ENCODE data around the gene DGKB.

DGKB gene

DNA sequence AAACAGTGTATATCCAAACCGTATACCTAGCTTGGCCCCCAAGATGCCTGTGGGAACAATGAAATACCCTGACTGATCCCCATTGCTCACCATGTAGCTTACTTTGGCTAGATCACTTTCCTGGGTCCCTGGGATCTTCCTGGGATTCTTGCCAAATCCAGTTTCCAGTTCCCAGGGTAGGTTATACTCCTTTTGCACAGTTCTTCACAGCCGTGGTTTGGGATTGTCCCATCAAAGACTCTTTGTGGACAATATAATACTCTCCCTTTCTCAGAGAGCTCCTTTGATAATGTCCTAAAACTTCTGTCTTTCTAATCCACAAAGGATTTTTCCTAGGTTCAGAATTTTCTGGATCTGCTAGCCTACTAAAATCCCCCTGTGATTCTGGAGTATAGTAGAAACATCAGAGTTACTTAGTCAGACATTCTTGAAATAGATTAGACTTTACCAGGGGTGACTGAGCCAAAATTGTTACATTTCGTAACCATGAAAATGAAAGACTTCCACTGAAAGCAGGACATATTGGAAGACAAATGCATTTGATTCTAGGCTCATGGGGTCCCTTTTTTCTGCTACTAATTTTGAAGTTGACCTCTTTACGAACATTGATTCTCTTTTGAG, 524.8 kb downstream of the DGKB start:
- no peak for DNase-seq (ENCODE audit: low read depth)
- TF ChIP-seq, protein P1, sequence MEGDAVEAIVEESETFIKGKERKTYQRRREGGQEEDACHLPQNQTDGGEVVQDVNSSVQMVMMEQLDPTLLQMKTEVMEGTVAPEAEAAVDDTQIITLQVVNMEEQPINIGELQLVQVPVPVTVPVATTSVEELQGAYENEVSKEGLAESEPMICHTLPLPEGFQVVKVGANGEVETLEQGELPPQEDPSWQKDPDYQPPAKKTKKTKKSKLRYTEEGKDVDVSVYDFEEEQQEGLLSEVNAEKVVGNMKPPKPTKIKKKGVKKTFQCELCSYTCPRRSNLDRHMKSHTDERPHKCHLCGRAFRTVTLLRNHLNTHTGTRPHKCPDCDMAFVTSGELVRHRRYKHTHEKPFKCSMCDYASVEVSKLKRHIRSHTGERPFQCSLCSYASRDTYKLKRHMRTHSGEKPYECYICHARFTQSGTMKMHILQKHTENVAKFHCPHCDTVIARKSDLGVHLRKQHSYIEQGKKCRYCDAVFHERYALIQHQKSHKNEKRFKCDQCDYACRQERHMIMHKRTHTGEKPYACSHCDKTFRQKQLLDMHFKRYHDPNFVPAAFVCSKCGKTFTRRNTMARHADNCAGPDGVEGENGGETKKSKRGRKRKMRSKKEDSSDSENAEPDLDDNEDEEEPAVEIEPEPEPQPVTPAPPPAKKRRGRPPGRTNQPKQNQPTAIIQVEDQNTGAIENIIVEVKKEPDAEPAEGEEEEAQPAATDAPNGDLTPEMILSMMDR (IDR thresholded peaks at IDR 0.05; ENCODE audit: insufficient read depth, low read depth, low read length, missing control alignments): no peak
- no peak overlapping the region for H3K4me3 ChIP-seq (ENCODE audit: low read depth, low read length)

DNA sequence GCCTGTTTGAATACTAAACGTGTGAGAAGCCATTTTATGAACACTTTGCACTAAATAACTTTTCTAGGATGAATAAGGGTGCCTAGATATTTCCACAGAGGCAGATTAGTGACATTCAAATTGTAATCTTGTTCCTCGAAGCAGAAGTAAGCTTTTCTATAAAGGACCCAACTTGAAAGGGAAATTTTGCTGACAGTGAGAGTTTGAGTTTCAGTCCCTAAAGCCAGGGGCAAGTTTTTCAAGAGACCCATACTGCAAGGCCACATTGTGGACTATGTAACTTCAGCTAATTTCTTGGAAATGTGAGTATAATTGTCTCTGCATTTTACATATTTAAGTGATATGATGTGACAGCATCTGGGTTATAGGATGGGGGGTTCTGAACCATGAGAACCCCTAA, 525.8 kb downstream of the DGKB start:
- H3K4me3 ChIP-seq (ENCODE audit: low read depth, low read length): no peak overlapping the region
- DNase-seq (ENCODE audit: low read depth): no peak
- TF ChIP-seq, protein P1 (IDR thresholded peaks at IDR 0.05; ENCODE audit: insufficient read depth, low read depth, low read length, missing control alignments): no peak

DNA sequence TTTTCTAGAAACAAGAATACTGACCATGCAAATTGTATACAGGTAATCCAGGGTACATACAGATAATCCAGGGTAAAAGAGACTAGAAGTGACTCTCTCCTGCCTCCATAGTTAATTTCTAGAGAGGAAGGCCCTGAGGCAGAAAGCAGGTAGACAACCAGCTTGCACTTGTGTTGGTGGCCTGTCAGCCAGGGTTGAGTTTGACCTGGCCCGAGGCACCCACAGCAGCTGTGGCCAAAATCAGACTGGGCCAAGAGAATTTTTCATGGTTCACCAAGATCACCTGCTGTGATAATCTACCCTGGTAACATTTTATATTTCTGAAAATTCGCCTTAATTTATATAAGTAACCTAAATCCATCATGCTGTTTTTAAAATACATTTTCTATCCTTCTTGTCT, 526.6 kb downstream of the DGKB start:
- DNase-seq (ENCODE audit: low read depth): no peak
- no peak overlapping the region for H3K4me3 ChIP-seq (ENCODE audit: low read depth, low read length)
- TF ChIP-seq, protein P1 (IDR thresholded peaks at IDR 0.05; ENCODE audit: insufficient read depth, low read depth, low read length, missing control alignments): no peak

DNA sequence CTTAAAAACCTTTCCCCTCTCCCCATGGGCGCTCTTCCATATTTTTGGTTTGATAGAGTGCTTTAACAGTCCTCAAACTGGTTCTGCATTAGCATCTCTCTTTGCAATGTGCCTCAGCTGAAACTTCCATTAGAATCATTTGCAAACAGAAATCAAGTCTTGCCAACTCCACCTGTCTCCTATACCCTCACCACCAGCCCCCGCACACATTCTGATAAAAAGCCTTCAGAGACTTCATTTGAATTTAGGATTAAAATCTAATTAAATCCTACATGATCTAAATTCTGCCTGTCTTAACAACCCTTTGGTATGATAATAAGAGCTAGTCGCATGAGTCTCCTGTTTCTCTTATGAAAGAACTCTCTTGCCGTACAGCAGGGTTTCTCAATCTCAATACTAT, 528.2 kb downstream of the DGKB start:
- TF ChIP-seq, protein P1 (IDR thresholded peaks at IDR 0.05; ENCODE audit: insufficient read depth, low read depth, low read length, missing control alignments): no peak
- no peak for DNase-seq (ENCODE audit: low read depth)
- no peak overlapping the region for H3K4me3 ChIP-seq (ENCODE audit: low read depth, low read length)

DNA sequence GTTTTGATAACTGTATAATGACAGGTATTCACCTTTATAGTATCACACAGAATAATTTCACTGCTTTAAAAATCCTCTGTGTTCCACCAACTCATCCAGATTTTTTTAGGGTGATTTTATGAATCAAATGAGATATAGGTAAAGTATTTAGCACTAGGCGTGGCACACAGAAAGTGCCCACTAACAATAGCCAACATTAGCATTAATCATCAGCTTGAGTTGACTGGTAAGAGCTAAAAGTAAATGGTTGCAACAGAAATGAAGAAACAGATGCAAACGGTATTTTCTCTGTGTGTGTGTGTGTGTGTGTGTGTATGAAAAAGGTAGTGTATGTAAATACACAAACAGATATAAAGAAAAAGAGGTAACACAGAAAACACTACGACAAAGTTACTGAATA, 534.3 kb downstream of the DGKB start:
- no peak overlapping the region for H3K4me3 ChIP-seq (ENCODE audit: low read depth, low read length)
- TF ChIP-seq, protein P1 (IDR thresholded peaks at IDR 0.05; ENCODE audit: insufficient read depth, low read depth, low read length, missing control alignments): no peak
- no peak for DNase-seq (ENCODE audit: low read depth)

DNA sequence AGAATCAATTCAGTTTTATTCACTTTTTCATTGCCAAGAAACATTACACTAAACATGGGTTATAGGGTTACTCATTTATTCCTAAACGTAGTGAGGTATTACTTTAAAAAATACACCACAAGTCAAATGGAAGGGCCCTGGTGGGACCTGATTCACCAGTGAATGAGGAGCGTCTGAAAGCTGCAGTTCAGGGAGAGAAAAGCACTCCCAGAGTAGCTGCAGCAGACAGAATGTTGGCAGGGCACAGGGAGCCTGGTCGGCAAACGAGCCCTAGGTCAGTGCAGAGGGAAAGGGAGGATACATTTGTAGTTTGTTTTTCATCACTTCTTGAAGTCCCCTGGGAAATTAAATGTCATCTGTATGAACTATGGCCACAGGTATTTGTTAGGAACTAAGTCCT, 551.4 kb downstream of the DGKB start:
- no peak overlapping the region for H3K4me3 ChIP-seq (ENCODE audit: low read depth, low read length)
- DNase-seq (ENCODE audit: low read depth): no peak
- TF ChIP-seq, protein P1 (IDR thresholded peaks at IDR 0.05; ENCODE audit: insufficient read depth, low read depth, low read length, missing control alignments): no peak

DNA sequence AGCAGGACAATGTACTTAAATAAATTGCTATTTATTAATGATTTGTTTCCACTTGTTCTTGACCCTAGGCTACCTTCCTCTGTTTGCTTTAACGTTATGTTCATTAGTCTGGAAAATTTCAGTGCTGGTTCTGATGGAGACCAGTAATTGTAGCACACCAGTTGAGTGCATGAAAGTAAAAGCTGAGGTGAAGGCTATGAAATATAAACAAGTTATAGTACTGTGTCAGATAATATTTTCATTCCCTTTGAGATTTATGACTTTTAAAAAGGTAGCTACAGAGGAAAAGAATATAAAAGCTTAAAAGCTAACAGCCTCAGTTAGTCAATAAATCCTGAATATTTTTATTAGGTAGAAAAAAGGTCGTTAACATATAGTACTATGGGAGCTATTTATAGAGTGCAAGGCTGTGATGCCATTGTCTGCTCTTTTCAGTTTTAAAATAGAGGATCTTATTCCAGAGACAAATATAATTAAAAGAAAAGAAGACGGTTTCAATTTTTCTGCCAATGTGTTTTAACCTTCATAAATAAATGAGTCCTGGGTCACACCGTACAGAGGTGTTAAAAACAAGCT, 561.3 kb downstream of the DGKB start:
- no peak for DNase-seq (ENCODE audit: low read depth)

More for the DNA sequence above, 561.3 kb downstream of the DGKB start:
- TF ChIP-seq, protein P1 (IDR thresholded peaks at IDR 0.05; ENCODE audit: insufficient read depth, low read depth, low read length, missing control alignments): no peak
- H3K4me3 ChIP-seq (ENCODE audit: low read depth, low read length): no peak overlapping the region
